GM03348 (cell line): ENCODE data around the gene MANSC1.
A peak's percentile ranks its signal among the peaks of the same experiment; 100 is the strongest.
"Not testable (repeated sequence)": the region's sequence is repeated elsewhere in the genome, so short reads cannot be mapped to it uniquely, and the experiment has no call there.

Experiments used
- DNase-seq: peaks from one replicate; pipeline ENCODE4 v3.0.0; 2012; ENCODE audit warnings: low spot score

The MANSC1 gene

DNA sequence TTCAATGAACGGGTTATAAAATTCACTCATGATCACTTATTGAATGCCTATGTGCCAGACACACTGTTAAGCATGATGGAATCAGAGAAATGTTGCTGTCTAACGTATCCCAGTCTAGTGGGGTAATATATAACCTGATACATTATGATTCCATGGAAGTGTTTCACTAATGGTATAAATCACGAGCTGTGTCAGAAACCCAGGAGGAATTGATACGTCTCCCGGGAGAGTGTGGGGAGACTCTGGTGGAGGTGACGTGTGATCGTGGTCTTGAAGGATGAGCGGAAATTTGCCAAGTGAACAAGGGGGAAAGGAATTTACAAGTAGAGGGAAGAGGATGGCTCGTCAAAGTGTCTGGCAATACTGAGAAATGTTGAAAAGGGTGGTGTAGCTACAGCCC, 26.5 kb downstream of the MANSC1 start:
- no peak for DNase-seq

- DNase-seq, result no peak
These were observed 26.9 kb downstream of the MANSC1 start for GRCh38 chr12:12323118-12323517.

DNA sequence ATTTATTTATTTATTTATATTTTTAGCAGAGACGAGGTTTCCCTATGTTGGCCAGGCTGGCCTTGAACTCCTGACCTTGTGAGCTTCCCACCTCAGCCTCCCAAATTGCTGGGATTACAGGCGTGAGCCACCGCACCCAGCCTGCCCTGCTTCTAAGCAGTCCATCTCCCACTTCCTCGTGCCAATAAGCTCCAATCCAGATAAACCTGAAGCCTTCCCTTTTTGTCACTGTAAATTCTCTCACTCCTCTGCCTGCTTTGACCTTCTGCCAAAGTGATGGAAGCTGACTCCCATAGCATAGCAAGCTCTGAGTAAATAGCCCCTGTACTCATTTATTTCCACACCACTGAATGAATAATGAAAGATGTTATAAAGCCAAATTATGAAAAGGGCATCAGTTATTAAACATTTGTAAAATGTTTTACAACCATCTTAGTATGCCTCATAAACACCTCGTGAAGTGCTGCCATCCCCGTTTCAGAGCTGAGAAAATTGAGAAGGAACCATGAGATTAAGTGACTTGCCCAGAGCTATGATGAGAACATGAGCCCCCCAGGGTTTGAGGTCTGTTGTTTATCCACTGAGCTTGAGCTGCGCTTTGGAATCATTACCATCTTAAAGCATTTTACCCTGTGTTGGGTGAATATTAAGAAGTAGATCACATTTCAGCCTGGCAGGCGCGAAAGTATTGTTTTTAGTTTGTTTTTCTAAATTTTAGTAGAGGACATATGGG, 30.4 kb downstream of the MANSC1 start:
- DNase-seq, result no peak

DNA sequence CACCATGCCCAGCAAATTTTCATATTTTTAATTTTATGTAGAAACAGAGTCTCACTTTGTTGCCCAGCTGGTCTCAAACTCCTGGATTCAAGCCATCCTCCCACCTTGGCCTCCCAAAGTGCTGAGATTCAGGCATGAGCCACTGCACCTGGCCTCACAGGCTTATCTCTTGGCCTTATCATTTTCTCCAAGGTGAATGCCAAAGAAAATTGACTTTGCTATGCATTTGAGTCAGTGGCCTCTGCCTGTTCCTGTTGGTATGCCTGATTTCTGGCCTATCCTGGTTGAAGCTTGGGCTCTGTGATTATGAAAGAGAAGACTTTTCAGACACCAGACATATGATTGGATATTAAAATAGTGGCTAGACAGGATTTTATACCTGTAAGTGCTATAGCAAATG, 34.2 kb downstream of the MANSC1 start:
- DNase-seq, result no peak

- DNase-seq, result not testable (repeated sequence)
These were observed 39.3 kb downstream of the MANSC1 start for GRCh38 chr12:12310695-12311094.

DNA sequence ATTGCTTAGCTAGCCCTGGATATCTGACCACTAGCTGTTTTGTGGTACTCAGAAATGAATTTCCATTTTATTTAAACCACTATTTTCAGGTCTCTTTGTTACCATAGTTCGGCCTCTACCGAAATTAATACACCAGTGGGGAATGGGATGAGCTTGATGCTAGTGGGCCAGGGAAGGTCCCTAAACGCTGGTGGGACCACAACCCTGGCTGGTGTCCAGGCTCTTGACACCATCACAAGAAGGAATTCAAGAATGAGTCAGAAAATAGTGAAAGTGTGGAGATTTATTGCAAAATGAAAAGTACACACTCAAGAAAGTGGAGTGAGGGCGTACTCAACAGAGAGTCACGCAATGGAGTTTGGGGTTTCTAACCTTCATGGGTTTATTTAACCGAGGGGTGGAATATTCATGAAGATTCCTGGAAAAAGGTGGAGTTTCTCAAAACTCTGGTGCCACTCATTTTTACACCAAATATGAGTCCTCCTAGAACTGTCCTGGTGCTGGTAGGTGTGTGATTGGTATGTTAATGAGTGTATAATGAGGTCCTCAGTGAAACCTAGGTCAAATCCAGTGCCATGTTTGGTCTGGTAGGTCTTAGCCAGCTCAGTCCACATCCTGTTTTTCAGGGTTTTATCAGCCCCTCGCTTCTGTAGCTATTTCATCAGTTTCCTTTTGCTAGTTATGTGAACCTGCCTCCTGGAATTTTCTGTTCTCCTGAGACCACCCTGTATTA, 44.3 kb downstream of the MANSC1 start:
- no peak for DNase-seq

GRCh38 chr12:12302976-12303375, 47.1 kb downstream of the MANSC1 start:
- DNase-seq, result no peak

- DNase-seq, result no peak
These were observed 48.9 kb downstream of the MANSC1 start for GRCh38 chr12:12301122-12301521.

DNA sequence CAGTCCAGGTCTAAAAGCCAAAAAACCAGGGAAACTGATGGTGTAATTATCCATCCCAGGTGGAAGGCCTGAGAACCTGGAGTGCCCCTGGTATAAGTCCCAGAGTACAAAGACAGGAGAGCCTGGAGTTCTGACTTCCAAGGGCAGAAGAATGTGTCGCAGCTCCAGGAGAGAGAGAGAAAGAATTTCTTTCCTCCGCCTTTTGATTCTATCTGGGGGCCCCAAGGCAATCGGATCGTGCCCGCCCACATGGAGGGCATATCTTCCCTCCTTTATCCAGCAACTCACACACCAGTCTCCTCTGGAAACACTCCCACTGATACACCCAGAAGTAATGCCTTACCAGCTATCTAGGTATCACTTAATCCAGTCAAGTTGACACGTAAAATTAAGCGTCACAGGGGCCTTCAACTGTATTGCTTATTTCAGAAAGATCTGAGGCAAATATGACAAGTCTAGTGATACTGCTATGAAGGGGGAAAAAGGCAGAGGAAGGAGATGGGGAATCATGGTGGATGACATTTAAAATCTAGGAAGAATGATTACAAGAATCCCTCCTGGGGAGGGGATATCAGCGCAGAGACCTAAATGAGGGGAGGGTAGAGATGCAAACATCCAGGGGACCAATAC, 52.7 kb downstream of the MANSC1 start:
- no peak for DNase-seq

- peak; percentile 72 for DNase-seq
These were observed 55.6 kb downstream of the MANSC1 start for GRCh38 chr12:12294215-12295005.

- no peak for DNase-seq
These were observed 59.8 kb downstream of the MANSC1 start for GRCh38 chr12:12290206-12290605.

GRCh38 chr12:12286441-12286840, 63.6 kb downstream of the MANSC1 start:
- no peak for DNase-seq

GRCh38 chr12:12282761-12283425, 67.1 kb downstream of the MANSC1 start:
- DNase-seq, result peak; percentile 66

DNA sequence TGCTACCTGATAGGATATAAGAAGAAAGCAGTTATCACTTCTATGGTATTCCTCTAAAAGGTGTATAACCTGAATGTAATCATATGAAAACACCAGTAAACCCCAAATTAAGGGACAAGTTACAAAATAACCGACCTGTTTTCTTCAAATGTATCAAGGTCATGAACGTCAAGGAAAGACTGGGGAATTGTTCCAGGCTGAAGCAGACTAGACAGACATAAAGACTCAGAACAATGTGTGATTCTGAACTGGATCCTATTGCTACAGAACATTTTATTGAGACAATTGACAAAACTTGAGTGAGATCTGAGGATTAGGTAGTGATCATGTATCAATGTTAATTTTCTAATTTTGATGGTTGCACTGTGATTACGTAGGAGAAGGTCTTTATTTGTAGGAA, 67.8 kb downstream of the MANSC1 start:
- no peak for DNase-seq

DNA sequence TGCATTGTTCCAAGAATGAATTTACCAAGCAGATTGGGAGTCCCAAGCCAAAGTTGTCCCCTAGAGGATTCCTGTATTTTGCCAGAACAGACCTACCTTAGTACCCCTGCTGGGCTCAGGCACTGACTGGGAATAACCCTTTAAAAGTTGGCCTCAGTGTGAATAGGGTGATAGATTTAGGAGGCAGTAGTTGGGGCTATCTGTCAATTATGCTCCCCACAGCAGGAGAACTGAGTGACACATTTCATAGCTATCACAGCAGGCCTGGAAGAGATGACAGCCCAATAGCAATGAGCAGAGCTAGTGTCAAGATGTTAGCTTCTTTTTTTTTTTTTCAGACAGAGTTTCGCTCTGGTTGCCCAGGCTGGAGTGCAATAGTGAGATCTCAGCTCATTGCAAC, 68.9 kb downstream of the MANSC1 start:
- DNase-seq, result no peak

GRCh38 chr12:12278899-12279298, 71.1 kb downstream of the MANSC1 start:
- DNase-seq, result peak; percentile 50
